ENCODE data around the gene MLST8. TPM values are rescaled to one million over a fixed set of nuclear protein-coding genes. Genes with fewer than 3 reads are reported as not detected.
A peak's percentile ranks its signal among the peaks of the same experiment; 100 is the strongest.

The MLST8 gene
- total RNA-seq, 1 experiment from 2014 or later, result 58.7 TPM

GRCh38 chr16:2178321-2179106 lies 26.7 kb upstream of the MLST8 start:
- no TSS peak for BruUV-seq (replicated peaks)
- peak overlapping the region; percentile 35; the same call in 1 of the 2 replicates for H3K27ac ChIP-seq (ENCODE audit: low read depth, low read length)
- RAD21 ChIA-PET (ENCODE audit: low non-redundant PET in 1 of 2, low total read pairs in 2 of 2, uncharacterized antibody in 2 of 2, unreplicated experiment in 2 of 2), result no interaction called here
- intact Hi-C loops (cut with micrococcal nuclease), result no loop called here
- no peak overlapping the region for H3K4me2 ChIP-seq (ENCODE audit: low read length)
- H4K20me1 ChIP-seq (ENCODE audit: insufficient read depth), result no peaks in the 10 kb centered on the region
- H3K36me3 ChIP-seq (ENCODE audit: control insufficient read depth in 1 of 2, insufficient read depth in 2 of 2, low read length in 2 of 2), result peaks cover 8 to 17% of the 10 kb centered on the region in 2 experiments; a peak in 2 of 4 replicates
- ATAC-seq, result peak; percentile 81
- CTCF ChIA-PET, result no interaction called here
- no peak overlapping the region for H3K4me3 ChIP-seq (replicated peaks in 1 of 2; ENCODE audit: low read depth in 1 of 2, low read length in 2 of 2)
- TF ChIP-seq ZNF274 (IDR thresholded peaks at IDR 0.05; ENCODE audit: low read depth, low read length), result no peak
- TF ChIP-seq EGR1 (IDR thresholded peaks at IDR 0.05; ENCODE audit: low read depth), result peak; percentile 45; the same call in 1 of the 2 replicates
- peak; percentile 45; the same call in 1 of the 2 replicates for TF ChIP-seq POLR2AphosphoS5 (IDR thresholded peaks at IDR 0.05; ENCODE audit: low read depth, low read length)
- DNase-seq (ENCODE audit: low read depth, low spot score), result no peak
- H3K9me3 ChIP-seq (ENCODE audit: control insufficient read depth in 1 of 2, insufficient read depth in 1 of 2, low read depth in 1 of 2, low read length in 2 of 2), result no peaks in the 10 kb centered on the region
- H2AFZ ChIP-seq (ENCODE audit: low read depth, low read length, poor library complexity, severe bottlenecking), result no peak overlapping the region
- no peaks in the 10 kb centered on the region for H3K79me2 ChIP-seq (ENCODE audit: insufficient read depth, low read length)
- no peaks in the 10 kb centered on the region for H3K9me2 ChIP-seq (ENCODE audit: insufficient read depth)
- H3K9ac ChIP-seq (ENCODE audit: low read length), result no peak overlapping the region
- no peaks in the 10 kb centered on the region for H3K27me3 ChIP-seq (ENCODE audit: insufficient read depth, low read length)
- peaks cover 0 to 5% of the 10 kb centered on the region in 2 experiments; a peak in 1 of 4 replicates for H3K4me1 ChIP-seq (ENCODE audit: control insufficient read depth in 1 of 2, insufficient read depth in 2 of 2, low read length in 2 of 2)
- POLR2A ChIA-PET, result interaction anchor here (1.4 kb wide), 1 partner anchor 23 kb away, joined by 6 read pairs; the partner anchor contains the start of gene TRAF7

GRCh38 chr16:2179107-2179501 lies 26.1 kb upstream of the MLST8 start:
- no peaks in the 10 kb centered on the region for H3K27me3 ChIP-seq (ENCODE audit: insufficient read depth, low read length)
- ChIA-PET RAD21 (ENCODE audit: low non-redundant PET in 1 of 2, low total read pairs in 2 of 2, uncharacterized antibody in 2 of 2, unreplicated experiment in 2 of 2) (no interaction called here), POLR2A (no interaction called here), CTCF (no interaction called here)
- H3K4me1 ChIP-seq (ENCODE audit: control insufficient read depth in 1 of 2, insufficient read depth in 2 of 2, low read length in 2 of 2), result peaks cover 0 to 5% of the 10 kb centered on the region in 2 experiments; a peak in 1 of 4 replicates
- DNase-seq (ENCODE audit: low read depth, low spot score) (no peak), ATAC-seq (no peak)
- intact Hi-C loops (cut with micrococcal nuclease), result no loop called here
- H4K20me1 ChIP-seq (ENCODE audit: insufficient read depth), result no peaks in the 10 kb centered on the region
- H3K36me3 ChIP-seq (ENCODE audit: control insufficient read depth in 1 of 2, insufficient read depth in 2 of 2, low read length in 2 of 2), result peaks cover 7 to 17% of the 10 kb centered on the region in 2 experiments; a peak in 2 of 4 replicates
- no peaks in the 10 kb centered on the region for H3K9me2 ChIP-seq (ENCODE audit: insufficient read depth)
- H3K79me2 ChIP-seq (ENCODE audit: insufficient read depth, low read length), result no peaks in the 10 kb centered on the region
- no TSS peak for BruUV-seq (replicated peaks)
- no peaks in the 10 kb centered on the region for H3K9me3 ChIP-seq (ENCODE audit: control insufficient read depth in 1 of 2, insufficient read depth in 1 of 2, low read depth in 1 of 2, low read length in 2 of 2)
- H3K4me3 ChIP-seq (replicated peaks in 1 of 2; ENCODE audit: low read depth in 1 of 2, low read length in 2 of 2), result no peak overlapping the region
- H3K9ac ChIP-seq (ENCODE audit: low read length), result no peak overlapping the region
- no peak overlapping the region for H2AFZ ChIP-seq (ENCODE audit: low read depth, low read length, poor library complexity, severe bottlenecking)
- TF ChIP-seq TCF7L2 (IDR thresholded peaks at IDR 0.05; ENCODE audit: borderline replicate concordance, extremely low read depth, insufficient read depth, insufficient read length) (no peak), EZH2phosphoT487 (IDR thresholded peaks at IDR 0.05; ENCODE audit: borderline replicate concordance) (no peak)
- no peak overlapping the region for H3K27ac ChIP-seq (ENCODE audit: low read depth, low read length)
- H3K4me2 ChIP-seq (ENCODE audit: low read length), result no peak overlapping the region
